ENCODE measurements around the gene CLCA1.

The CLCA1 gene, protein sequence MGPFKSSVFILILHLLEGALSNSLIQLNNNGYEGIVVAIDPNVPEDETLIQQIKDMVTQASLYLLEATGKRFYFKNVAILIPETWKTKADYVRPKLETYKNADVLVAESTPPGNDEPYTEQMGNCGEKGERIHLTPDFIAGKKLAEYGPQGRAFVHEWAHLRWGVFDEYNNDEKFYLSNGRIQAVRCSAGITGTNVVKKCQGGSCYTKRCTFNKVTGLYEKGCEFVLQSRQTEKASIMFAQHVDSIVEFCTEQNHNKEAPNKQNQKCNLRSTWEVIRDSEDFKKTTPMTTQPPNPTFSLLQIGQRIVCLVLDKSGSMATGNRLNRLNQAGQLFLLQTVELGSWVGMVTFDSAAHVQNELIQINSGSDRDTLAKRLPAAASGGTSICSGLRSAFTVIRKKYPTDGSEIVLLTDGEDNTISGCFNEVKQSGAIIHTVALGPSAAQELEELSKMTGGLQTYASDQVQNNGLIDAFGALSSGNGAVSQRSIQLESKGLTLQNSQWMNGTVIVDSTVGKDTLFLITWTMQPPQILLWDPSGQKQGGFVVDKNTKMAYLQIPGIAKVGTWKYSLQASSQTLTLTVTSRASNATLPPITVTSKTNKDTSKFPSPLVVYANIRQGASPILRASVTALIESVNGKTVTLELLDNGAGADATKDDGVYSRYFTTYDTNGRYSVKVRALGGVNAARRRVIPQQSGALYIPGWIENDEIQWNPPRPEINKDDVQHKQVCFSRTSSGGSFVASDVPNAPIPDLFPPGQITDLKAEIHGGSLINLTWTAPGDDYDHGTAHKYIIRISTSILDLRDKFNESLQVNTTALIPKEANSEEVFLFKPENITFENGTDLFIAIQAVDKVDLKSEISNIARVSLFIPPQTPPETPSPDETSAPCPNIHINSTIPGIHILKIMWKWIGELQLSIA

DNA sequence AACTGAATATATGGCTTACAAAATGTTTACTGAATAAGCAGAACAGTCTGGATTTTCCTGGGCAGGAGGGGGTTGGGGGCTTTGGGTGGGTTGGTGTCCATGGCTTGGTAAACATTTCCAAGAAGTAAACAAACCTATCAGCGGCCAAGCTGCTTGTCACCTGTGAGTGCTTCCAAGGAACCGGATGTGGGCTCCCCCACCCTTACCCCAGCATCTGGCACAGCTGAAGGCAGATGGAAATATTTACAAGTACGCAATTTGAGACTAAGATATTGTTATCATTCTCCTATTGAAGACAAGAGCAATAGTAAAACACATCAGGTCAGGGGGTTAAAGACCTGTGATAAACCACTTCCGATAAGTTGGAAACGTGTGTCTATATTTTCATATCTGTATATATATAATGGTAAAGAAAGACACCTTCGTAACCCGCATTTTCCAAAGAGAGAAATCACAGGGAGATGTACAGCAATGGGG lies at the start of gene CLCA1:
CLCA1 (plus strand) TSS at position 427 of the 477 bp plus-strand sequence; CDS start at position 472, 45 bp downstream.
- no peak for DNase-seq

GRCh38 chr1:86419277-86419903 lies 49.3 kb upstream of the CLCA1 start:
- DNase-seq: peak; percentile 45 to 63 (median 55)

GRCh38 chr1:86421601-86422280 lies 47.0 kb upstream of the CLCA1 start:
- DNase-seq: no peak

DNA sequence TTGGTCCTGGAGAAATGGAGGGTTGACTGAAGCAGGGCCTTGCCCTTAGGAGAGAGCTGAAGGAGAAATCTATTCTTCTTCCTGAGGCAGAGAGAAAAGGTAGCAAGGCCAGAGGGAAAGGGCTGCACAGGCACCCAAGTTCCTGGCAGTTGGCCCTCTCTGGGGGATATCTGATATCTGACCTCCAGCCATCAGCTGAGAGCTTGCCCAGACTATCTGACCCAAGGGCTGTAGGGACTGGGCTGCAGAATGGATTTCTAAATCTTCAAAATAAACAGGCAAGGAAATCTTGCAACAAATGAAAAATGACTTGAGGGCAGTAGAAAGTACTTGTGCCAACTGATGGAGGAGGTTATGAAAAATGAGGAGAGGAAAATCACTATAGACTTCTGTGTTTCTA lies 45.3 kb upstream of the CLCA1 start:
- DNase-seq: no peak

GRCh38 chr1:86423873-86424272 lies 44.9 kb upstream of the CLCA1 start, which contains the start of gene CLCA2:
Gene CLCA2, plus strand, starts transcription at chr1:86424171. Its CDS starts 77 bp downstream, at chr1:86424248.
- DNase-seq: no peak

- no peak for DNase-seq
Measured at GRCh38 chr1:86429122-86429725, 39.5 kb upstream of the CLCA1 start.

DNA sequence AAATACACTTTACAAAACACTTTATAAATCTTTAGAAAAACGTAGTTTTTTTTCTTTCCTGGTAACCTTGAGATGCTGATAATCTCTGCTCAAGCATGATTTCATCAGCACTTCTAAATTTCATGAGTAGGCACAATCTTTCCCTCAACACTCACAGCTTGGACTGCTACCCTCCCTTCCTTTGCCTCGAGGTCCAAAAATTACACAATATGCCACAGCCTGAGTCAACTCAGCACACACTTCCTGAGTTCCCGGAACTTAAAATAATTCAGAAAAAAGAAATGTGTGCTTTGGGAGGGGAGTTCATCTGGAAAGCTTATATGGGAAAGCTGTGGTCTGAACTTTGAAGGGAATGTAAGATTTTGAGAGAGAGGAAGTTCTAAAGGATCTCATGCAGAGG lies 38.9 kb upstream of the CLCA1 start:
- DNase-seq: peak; percentile 84 to 95 (median 94)

DNA sequence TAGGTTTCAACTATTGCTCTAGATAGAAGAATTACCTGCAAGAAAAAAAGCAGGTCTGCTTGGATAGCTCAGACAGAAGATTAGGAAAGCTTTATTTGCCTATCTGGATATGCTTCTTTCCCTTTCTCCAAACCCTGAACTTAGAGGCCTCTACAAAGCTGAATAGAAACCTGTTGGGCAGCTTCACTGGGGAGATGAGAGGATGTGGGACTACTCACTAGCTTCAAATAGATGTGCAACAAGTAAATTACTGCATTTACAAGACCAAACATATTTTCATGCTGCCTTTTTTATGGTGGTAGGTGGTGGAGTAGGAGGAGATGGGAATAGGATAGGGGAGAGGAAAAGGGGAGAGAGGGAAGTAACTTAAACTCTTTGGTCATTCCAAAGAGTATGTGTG lies 38.4 kb upstream of the CLCA1 start:
- DNase-seq: no peak

DNA sequence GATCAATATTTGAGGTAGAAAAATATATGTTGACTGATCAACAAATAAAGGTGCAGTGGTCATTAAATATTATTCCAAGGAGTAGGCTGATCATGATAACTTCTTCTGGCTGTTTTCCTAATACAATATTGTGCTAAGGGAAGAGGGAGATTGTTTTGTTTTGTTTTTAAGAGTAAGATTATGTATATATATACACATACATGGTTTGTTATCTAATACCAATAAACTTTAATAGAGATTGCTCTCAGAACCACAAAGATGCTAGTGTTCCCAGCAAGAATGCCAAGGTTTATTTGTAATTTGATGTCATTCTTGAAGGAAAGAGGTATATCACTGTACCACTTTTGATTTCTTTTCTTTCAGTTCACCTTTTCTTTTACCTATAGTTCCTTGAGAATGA lies 34.7 kb upstream of the CLCA1 start:
- DNase-seq: no peak

DNA sequence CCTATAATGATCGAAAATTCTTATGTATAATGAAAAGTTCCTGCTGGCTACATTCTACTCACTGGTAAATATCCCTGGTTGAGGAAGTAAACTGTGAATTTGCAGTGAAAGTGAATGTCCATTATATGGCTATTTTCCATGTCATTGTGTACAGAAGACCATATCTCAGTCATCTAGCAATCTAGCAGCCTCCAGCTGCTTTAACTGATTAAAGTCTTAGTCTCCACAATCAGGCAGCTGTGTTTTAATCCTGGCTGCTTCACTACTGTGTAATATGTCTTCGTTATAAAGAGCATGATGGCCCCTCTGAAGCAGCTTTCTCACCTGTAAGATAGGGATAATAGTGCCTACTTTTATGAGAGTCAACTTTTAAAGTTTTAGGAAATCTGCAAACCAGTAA lies 33.4 kb upstream of the CLCA1 start:
- no peak for DNase-seq

GRCh38 chr1:86436041-86436440 lies 32.7 kb upstream of the CLCA1 start:
- DNase-seq: no peak

- no peak for DNase-seq
Measured at GRCh38 chr1:86441581-86441980, 27.1 kb upstream of the CLCA1 start.

DNA sequence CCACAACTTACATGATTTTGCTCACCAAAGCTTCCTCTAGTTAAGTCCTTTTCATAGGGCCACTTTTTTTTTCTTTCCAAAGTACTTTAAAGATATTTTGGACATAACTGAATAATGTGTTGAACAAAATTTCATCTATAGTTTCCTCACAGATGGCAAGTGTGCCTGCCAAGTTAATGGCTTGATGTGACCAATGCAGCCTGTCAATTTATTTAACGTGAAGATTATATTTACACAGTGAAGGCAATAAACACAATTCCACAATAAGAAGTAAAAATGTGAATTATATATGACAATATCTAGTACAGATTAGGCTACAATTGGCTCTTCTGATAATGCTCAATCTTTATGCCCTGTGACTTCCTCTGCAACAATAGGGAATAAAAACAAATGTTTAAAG lies 26.7 kb upstream of the CLCA1 start:
- DNase-seq: no peak

- DNase-seq: no peak
Measured at GRCh38 chr1:86445919-86446318, 22.8 kb upstream of the CLCA1 start.

DNA sequence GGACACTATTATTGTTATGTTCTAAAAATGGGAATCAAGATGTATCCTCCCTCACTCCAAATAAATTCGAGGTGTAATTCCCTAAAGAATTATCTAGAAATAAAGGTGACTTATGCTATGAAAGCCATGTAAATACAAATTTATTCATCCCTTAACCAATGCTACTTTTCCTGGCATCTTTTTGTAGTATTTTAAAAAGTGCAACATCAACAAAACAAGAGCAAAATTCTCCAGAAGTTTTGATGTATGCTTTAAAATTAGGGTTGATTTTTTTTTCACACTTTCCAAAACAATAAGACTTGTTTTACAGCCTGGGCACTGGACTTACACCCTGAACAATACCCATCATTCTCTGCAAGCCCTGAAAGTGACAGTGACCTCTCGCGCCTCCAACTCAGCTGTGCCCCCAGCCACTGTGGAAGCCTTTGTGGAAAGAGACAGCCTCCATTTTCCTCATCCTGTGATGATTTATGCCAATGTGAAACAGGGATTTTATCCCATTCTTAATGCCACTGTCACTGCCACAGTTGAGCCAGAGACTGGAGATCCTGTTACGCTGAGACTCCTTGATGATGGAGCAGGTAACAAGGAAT lies 21.4 kb upstream of the CLCA1 start:
- DNase-seq: no peak

DNA sequence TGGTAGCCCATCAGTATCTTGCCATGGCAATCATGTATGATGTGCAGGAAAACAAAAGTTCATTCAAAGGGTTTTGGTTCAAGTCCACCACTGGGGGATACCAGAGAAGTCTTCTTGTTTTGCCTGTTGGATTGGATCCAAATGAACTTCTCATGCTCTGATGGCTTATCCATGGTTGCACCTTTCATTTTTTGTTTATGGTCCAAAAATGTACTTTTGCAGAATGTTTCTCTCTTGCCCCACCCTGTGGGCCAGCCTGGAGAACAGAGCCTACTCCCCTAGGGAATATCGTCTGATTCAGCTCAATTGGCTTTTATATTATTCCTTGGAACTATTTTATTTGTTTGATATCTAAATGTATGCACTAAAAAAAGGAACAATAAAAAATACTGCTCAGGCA lies 20.1 kb upstream of the CLCA1 start:
- no peak for DNase-seq

GRCh38 chr1:86449103-86449502 lies 19.6 kb upstream of the CLCA1 start:
- no peak for DNase-seq

DNA sequence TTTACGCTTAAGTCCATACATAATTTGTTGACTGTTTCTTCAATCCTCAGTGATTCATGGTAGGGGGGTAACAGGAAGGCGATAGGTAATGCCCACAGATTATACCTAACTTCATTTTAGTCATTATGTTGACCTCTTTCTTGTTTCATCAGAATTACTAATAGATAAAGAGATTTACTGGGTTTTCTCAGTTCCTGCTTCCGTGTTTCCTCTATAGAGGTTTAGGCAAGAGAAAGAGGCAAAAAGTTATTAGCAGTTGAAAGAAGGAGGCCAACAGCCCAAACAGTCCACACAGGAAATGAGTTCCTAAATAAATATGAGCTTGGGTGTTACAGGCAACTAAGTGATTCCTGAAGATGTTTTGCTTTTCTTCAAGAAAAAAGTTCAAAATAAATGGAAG lies 17.9 kb upstream of the CLCA1 start:
- DNase-seq: no peak

GRCh38 chr1:86453664-86454063 lies 15.1 kb upstream of the CLCA1 start:
- no peak for DNase-seq

DNA sequence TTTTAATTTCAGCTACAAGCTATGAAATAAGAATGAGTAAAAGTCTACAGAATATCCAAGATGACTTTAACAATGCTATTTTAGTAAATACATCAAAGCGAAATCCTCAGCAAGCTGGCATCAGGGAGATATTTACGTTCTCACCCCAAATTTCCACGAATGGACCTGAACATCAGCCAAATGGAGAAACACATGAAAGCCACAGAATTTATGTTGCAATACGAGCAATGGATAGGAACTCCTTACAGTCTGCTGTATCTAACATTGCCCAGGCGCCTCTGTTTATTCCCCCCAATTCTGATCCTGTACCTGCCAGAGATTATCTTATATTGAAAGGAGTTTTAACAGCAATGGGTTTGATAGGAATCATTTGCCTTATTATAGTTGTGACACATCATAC lies 13.7 kb upstream of the CLCA1 start:
- DNase-seq: no peak

GRCh38 chr1:86460998-86461397 lies 7.7 kb upstream of the CLCA1 start:
- peak in 2 of 3 donors; percentile 12 to 17 for DNase-seq

DNA sequence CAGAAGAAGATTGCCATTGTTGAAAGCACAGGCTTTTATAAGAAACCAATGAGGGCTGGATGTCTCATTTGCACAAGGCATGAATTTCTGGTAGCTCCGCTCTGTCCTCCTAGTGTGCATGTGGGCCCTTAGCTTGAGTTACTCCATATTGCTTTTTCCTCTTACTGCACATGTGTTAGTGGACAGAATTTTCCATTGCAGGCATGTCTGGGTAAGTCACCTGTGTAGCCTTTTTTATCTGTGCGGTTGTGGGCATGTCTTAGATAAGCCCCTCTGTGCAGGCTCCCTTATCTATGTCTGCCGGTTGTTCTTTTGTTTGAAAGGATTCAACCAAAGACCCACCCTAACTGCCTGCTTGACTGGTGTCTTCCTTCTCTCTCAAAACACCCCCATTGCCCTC lies 7.2 kb upstream of the CLCA1 start:
- no peak for DNase-seq
